Colon (tissue), 2 donors: Measurements from ENCODE around the gene CHSY3.
"Not testable (repeated sequence)": the region's sequence is repeated elsewhere in the genome, so short reads cannot be mapped to it uniquely, and the experiment has no call there.

ENCODE experiments used
- FAIRE-seq: peaks from 2 replicates; lab custom pipeline; 2012; peaks lifted over from hg19 to GRCh38; lab: Jason Lieb, UNC
- donor health status: control.
- donor health status: control.

The CHSY3 gene

DNA sequence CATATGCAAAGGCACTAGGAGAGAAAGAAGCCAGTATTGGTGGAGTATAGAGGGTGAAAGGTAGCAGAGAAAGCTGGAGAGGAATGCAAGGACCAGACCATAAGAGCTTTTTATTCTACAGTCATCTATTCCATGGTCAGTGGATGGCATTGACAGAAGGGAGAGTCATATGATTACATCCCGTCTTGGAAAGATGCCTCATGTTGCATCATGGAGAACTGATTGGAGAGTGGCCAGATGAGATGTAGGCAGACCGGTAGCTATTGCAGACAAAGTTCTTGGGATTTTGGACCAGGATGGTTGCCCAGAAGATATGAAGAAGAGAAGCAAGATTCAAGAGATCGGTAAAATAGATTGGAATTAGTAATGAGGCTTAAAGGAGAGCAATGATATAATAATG is 260.7 kb downstream of the CHSY3 start:
- no peak for FAIRE-seq

DNA sequence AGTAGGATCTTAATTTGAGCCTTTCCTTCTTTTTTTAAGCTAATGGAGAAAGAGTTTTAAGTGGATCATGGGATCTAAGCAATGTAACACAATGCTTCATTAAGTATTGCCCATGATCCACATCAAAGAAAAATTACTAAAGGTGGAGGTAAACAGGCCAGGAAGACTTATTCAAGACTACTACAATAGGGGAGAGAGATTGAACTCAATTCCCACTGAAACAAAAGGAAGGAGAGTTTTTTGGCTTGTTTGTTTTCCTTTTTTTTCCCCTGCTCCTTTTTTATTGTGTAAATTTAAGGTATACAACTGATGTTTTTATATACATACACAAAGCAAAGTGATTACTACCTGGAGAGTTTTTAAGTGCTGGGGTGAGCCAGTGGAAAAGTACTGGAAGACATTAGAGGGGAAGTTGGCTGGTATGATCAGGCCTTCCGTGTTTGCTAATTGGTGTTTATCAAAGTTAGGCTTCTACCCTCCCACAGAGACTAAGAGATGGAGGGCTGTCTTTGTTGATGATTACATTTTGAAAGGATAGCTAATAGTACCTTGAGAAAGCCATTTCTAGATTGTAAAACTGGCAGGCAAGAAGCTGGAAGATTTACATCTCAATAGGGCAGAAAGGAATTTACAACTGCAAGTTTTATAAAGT is 262.7 kb downstream of the CHSY3 start:
- FAIRE-seq: no peak

DNA sequence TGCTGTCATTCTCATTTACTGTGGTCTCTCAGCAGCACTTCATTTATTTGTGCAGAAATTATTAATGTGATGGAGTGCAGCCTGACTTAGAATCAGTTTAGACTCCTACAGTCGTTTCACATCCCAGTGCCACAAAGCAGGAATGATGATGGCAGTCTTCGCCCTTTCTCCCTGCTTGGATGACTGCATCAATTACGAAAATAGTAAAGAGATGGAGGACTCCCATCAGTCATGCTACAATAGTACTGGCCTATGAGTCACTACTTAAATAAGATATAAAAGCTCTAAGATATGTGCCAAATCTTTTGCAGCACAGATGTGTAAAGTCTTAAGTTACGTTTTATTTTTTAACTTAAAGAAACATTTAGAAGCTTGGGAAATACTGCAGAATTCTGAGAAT is 263.9 kb downstream of the CHSY3 start:
- no peak for FAIRE-seq

DNA sequence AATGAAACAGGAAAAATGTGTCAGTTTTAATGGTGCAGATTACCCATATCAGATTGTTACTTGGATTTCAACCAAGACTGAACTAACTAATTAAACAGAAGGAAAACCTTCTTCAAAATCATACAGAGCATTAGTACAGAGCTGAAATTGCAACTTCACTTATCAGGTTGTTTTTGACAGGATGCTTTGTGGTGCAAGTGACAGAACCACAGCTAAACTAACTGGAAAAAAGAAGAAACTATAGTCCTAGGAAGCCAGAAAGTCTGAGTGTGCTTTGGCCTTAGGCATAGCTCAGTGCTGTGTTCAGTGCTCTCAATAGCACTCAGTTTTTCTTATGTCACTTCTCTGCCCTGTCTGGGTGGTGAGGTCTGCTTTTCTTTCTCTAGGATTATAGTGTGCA is 267.4 kb downstream of the CHSY3 start:
- FAIRE-seq: no peak

DNA sequence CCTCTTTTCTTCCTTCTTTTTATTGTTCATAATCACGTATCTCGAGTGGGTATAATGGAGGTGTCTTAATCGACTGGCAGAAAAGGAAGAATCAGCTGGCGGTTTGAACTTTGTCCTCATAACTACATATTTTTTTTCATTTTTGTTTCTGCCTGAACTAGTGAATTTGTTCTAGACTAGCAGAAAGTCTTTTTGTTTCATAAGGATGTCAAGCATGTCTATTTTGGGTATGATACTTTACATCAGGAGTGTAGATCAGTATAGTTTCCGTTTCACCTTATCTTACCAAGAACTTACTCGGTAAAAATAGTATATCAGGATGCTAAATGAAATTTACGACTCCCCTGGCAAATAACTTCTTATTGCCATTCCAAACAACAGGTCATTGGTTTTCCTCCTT is 278.9 kb downstream of the CHSY3 start:
- FAIRE-seq: no peak

DNA sequence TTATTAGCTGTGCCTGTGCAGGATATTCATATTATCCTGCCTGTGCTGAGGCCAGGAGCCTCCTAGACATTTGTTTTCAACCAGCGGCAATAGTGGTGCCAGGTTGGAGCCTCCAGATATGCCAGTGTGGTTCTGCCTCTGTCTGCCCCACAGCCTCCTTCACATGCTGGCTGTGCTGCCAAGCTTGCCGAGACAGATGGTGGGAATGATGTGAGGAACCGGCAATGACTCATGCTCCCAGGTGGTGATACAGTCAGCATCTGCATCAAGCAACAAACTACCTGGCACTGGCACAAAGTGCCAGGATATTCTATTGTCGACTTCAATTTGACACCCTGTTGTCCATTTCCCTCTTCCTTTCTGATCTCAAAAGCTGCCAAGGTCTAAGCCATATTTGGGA is 285.7 kb downstream of the CHSY3 start:
- no peak for FAIRE-seq

DNA sequence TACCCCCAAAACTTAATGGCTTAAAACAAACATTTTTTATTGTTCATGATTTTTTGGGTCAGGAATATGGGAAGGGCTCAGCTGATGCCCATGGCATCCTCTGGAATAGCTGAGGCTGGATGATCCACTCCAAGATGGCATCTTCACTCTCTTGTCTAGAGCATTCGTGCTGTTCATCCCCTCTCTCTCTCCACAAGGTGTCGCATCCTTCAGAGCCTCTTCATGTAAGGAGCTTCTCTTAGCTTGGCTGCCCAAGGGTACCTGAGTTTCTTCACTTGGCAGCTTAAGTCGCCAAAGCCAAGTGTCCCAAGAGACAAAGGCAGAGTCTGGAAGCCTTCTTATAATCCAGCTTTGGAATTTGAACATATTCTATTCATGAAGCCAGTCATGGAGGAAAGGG is 294.7 kb downstream of the CHSY3 start:
- FAIRE-seq: no peak

DNA sequence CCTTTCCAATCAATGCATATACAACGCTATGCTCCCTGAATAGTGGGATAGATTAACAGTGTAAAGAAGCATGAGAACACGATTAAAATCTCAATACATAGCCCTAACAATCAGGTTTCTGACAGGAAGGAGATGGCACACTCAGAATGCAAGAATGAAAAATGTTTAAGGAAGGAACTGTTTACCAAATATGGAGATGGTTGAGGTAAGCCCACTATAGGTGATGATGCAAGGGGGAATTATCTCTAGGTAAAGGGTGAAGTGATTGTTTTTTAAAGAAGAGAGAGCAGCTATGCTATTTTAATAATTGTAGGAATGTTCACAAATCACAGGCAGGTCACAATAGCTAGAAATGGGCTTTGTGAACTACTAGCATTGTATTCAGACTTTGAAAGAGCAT is 302.4 kb downstream of the CHSY3 start:
- no peak for FAIRE-seq

DNA sequence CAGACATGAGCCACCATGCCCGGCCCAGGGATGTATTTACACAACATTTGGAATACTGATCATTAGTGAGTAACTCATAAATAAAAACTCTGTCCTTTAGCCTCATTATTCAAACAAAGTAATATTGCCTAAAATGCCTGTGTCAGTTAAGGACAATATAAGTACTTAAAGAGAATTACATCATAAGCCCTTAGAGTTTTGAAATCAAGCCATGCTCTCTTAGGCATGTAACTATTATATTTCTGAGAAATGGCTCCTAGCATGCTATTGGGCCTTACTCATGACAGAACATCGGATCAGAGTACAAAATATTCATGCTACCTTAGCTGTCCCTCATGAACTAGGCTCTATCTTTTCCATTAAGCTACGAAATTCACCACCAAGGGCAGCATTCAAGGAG is 309.3 kb downstream of the CHSY3 start:
- no peak for FAIRE-seq

DNA sequence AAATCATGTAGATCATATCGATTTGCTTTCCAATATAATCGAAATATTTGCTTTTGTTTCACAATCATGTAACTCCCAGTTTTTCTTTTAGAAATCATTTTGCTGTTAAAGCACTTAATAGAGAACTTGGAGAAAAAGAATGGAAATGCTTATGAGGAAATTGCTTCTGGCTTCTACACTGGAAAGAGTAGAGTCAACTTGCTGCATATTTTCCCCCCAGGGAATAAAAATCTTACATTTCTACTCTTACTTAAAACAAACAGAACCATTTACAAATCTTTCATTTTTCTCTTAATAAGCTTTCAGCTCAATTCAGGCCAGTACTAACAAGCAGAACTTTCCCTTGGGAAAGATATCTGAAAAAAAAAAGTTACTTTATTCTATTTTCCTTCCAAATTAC is 312.0 kb downstream of the CHSY3 start:
- FAIRE-seq: no peak

DNA sequence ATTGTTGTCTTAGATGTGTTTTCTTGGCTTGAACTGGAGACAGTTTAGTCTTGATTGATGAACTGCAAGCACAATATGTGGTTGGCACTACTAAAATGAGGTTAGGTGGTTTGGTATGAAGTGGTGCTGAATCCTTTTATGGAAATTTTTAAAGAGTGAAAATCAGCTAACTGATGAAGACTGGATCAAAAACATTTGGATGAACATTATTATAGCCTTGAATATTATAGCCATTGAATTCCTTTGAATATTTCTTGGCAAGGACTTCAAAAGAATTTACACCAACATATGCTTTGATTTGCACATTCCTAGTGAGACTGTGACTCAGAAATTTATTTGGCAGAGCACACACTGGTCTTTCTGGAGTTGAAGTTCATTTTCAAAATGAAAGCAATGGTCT is 318.3 kb downstream of the CHSY3 start:
- no peak for FAIRE-seq

DNA sequence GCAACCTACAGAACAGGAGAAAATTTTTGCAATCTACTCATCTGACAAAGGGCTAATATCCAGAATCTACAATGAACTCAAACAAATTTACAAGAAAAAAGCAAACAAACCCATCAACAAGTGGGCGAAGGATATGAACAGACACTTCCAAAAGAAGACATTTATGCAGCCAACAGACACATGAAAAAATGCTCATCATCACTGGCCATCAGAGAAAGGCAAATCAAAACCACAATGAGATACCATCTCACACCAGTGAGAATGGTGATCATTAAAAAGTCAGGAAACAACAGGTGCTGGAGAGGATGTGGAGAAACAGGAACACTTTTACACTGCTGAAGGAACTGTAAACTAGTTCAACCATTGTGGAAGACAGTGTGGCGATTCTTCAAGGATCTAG is 322.3 kb downstream of the CHSY3 start:
- not testable (repeated sequence) for FAIRE-seq

DNA sequence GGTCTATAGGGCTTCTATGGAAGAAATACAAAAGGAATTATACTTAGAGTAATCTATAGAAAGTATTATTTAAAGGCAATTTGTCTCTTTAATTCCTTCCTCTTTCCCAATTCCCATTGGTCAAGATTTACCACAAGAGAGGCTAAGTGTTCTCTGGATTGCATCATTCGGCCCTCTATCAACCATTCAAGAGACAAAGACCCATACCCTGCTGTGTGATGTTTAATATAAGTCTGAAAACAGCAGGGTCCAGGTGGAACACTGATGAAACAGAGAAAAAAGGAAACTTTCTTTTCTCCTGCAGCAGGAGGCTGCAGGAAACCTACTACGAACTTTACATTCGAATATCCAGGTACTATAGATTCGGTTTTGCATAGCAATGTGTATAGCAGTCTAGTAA is 323.4 kb downstream of the CHSY3 start:
- FAIRE-seq: no peak

DNA sequence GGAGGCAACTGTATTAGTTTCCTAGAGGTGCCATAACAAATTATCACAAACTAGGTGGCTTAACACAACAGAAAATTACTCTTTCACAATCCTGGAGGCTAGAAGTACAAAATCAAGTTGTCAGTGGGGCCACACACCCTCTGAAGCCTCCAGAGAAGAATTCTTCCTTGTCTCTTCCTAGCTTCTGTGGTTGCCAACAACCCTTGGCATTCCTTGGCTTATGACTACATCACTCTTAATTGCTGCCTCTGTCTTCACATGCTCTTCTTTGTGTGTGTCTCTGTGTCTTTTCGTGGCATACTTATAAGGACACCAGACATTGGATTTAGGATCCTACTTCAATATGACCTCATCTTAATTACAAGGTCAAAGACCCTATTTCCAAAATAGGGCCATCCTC is 327.5 kb downstream of the CHSY3 start:
- FAIRE-seq: no peak

DNA sequence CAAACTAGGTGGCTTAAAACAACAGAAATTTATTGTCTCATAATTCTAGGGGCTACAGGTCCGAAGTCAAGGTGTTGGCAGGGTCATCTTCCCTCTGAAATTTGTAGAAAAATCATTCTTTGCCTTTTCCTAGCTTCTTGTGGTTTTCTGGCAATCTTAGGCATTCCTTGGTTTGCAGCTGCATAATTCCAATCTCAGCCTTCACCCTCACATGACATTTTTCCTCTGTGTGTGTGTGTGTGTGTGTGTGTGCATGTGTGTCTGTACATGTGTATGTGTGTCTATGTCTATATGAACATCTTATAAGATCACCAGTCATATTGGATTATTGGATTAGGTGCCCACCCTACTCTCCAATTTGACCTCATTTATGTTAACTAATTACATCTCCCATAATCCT is 330.6 kb downstream of the CHSY3 start:
- FAIRE-seq: no peak
